HG02973 (cell line): Measurements from ENCODE around the gene SLC24A3.

Experiments used
- ATAC-seq: cut with Tn5 transposase; IDR thresholded peaks from one replicate; pipeline ENCODE4 v1.9.1; 2021; ENCODE audit warnings: moderate library complexity; ENCODE audit not compliant: unreplicated experiment

Gene SLC24A3

GRCh38 chr20:19692685-19693119 lies 480.3 kb downstream of the SLC24A3 start:
- no peak for ATAC-seq

DNA sequence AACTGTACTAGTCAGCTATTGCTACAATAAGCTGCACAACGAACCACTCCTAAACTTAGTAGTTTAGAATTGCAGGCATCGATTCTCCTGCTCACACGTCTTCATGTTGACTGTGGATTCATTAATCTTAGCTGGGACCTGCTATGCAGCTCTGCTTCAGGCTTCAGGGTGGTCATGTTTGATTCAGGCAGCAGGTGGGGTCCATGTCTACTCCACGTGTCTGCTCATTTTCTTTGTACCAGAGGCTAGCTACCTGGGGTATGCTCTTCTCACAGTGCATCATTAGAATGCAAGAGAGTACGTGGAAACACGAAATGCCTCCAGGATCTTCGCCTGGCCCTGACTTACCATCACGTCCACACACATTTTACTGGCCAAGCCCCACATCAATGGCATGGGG lies 481.1 kb downstream of the SLC24A3 start:
- ATAC-seq: no peak

GRCh38 chr20:19695081-19695480 lies 482.6 kb downstream of the SLC24A3 start:
- no peak for ATAC-seq

DNA sequence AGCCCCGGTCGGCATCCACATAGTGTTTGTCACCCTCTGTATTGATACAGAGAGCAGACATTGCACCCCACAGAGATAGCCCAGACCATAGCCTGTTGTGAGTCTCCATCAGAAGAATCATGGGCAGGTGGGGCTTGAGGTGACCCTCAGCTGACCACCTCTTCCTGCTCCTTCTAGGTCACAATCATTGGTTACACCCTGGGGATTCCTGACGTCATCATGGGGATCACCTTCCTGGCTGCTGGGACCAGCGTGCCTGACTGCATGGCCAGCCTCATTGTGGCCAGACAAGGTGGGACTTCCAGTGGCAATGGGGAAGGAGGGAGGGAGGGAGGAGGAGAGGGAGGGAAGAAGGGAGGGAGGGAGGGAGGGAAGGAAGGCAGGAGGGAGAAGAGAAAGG lies 484.2 kb downstream of the SLC24A3 start:
- ATAC-seq: no peak

GRCh38 chr20:19697415-19697814 lies 485.0 kb downstream of the SLC24A3 start:
- no peak for ATAC-seq

- no peak for ATAC-seq
Observed at GRCh38 chr20:19699180-19699971, 486.9 kb downstream of the SLC24A3 start.

- ATAC-seq: no peak
Observed at GRCh38 chr20:19701429-19701828, 489.0 kb downstream of the SLC24A3 start.

GRCh38 chr20:19706463-19706862 lies 494.0 kb downstream of the SLC24A3 start:
- ATAC-seq: peak; percentile 73

DNA sequence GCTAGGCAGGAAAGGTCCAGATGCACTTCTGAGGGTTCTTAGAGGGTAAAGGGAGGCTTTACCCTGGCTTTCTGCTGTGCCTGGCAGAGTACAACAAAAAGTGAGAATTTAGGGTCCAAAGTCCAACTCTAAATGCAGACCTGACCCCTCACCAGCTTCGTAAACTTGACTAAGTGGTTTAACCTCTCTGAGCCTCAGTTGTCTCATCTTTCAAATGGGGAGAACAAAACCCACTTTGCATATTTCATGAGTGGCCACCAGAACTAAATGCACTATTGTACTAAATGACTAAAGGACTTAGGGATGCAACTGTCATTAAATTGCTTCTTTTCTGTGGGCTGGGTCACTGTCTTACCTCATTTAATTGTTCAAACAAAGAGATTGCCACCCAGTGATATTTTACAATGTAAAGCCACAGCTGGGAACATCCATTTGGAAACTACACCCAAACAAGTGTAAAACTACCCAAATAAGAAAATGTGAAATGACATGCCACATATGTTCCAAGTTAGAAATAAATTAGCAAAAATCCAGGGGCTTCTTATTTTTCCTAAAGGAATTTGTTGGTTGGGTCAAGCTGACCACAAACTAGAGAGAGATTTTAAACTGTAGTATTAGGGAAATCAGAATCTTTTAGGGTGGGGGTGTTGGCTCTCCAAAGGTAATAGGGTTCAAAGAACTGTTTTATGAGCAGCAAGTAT lies 497.3 kb downstream of the SLC24A3 start:
- no peak for ATAC-seq

DNA sequence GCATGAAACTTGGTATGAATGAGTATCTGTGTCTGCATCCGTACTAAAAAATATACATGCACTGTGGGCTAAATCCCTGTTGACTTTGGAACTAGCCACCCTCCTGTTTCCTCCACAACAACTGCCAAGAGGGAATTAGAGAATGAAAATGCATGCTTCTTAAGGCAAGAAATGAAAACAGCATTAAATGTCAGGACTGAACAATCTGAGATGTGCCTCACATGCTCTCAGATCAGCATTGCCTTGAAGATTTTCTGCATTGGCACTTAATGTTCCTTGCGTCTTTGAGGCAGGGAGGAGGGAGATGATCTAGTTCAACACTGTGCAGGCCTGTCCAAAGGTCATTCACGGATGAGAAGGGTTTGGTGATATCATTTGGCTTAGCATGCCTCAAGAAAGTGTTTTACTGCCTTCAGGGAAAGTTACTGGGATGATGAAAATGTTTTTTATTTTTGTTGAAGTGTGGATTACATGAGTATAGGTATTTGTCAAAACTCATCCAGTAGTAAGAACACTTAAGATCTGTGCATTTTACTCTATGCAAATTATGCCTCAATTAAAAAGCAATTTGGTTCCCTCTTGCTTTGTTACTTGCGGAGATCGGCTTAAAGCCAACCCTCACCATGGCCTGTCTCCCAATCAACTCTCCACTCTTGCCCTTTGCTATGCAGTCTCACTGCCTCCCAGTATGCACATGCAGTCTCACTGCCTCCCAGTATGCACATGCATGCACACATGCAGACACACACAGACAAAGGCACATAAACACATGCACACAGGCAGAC lies 498.1 kb downstream of the SLC24A3 start:
- ATAC-seq: no peak

DNA sequence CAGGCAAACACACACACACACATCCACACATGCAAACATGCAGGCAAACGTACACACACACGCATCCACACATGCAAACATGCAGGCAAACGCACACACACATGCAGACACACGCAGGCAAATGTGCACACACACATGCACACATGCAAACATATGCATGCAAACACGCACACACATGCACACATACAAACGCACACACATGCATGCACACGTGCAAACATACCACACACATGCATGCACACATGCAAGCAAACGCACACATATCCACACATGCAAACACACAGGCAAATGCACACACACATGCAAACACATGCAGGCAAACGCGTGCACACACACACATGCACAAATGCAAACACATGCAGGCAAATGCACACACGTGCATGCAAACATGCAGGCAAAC lies 498.7 kb downstream of the SLC24A3 start:
- ATAC-seq: no peak

DNA sequence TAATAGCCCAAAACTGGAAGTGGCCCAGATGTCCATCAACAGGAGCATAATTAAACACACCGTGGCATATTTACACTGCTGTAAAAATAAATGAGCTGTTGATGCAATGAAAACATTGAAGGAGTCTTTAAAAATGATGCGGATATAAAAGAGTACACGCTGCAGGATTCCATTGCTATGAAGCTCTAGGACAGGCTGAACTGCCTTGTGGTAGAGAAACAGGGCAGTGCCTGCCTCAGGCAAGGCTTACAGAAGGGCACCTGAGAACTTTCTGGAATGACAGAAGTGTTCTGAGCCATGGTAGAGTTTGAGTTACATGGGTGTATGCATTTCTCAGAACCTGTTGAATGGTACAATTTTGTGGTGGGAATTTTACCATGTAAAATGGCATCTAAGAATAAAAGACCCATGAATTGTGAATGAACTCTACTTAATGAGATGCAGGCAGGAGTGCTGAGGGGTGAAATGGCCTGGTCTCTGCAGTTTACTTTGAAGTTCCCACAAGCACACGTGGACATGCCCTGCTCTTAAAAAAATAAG lies 500.3 kb downstream of the SLC24A3 start:
- ATAC-seq: no peak

DNA sequence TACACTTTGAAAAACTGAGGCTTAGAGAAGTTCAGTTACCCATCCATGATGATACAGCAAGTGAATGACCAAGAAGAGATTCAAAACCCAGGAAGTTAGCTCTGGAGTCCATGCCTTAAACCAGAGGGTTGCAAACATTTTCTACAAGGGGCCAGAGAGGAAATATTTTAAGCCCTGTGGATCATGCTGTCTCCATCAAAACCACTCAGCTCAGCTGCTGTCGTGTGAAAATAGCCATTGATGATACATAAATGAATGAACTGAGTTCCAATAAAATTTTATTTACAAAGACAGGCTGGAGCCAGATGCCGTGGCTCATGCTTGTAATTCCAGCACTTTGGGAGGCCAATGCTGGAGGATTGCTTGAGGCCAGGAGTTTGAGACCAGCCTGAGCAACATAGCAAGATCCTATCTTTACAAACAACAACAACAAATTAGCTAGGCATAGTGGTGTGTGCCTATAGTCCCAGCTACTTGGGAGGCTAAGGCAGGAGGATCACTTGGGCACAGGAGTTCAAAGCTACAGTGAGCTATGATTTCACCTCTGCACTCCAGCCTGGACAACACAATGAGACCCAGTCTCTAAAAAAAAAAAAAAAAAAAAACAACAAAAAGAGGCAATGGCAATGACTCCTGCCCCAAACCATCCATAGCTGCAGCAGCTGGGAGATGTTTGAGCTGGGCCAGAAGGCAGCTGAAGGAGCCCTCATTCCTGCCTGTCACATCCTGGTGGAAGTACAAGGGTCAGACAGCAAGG lies 501.6 kb downstream of the SLC24A3 start:
- no peak for ATAC-seq

- ATAC-seq: no peak
Observed at GRCh38 chr20:19714579-19714840, 502.1 kb downstream of the SLC24A3 start.

DNA sequence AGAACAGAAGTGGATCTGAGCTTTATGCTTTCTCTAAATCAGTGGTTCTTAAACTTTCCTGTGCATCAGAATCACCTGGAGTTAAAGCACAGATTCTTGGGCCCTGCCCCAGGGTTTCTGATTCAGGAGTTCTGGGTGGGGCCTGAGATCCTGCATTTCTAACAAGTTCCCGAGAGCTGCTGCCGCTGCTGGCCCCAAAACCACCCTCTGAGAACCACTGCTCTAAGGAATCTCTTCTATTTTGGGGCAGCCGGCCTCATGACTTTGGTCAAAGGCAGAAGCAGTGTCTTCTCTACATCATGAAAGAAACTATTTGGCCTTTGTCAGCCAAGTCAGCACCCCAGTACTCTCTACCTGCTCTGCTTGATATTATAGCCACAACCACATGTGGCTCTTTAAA lies 503.5 kb downstream of the SLC24A3 start:
- no peak for ATAC-seq

GRCh38 chr20:19718880-19719279 lies 506.4 kb downstream of the SLC24A3 start:
- no peak for ATAC-seq

DNA sequence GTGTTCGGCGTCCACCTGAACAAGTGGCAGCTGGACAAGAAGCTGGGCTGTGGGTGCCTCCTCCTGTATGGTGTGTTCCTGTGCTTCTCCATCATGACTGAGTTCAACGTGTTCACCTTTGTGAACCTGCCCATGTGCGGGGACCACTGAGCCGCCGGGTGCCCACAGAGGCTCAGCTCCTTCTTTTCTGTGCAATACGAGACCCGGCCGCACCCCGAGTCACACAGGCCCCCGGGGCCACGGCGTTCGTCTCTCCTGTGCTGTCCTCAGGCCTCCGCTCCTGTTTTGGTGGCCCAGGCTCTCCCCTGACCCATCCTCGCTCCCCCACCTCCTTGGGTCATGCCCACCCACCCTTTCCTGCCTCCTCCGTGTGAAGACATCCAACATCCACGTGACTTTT lies 508.5 kb downstream of the SLC24A3 start:
- ATAC-seq: no peak

- ATAC-seq: no peak
Observed at GRCh38 chr20:19723051-19723450, 510.6 kb downstream of the SLC24A3 start.

DNA sequence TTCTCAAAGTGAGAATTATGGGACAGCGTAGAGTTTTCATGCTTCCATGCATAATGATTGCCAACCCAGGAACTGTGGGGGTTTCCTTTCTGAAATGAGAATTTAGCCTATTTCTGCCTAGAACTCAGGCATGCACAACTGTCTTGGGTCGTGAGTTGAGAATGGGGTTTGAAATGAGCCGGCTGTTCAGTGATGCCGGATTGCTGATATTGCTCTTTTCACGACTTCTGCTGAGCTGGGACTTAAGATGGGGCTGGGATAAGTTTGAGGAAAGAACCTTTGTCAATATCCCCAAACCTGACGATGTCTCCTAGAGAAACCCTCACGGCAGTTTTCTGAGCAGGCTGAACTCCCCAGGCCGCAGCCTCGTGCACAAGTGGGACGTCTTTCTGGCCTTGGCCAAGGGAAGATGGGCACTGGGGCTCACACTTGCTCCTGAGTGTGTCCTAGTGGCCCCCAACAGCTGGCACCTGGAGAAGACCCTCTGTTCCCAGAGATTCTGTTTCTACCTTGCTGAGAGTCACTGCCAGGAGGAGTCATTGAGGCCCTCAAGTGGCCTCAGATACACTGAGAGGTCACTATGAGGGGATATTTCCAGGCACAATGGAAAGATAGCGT lies 511.5 kb downstream of the SLC24A3 start:
- ATAC-seq: no peak

- no peak for ATAC-seq
Observed at GRCh38 chr20:19725373-19725772, 512.9 kb downstream of the SLC24A3 start.
